Measurements from ENCODE around the gene PLXNA4.

DNA sequence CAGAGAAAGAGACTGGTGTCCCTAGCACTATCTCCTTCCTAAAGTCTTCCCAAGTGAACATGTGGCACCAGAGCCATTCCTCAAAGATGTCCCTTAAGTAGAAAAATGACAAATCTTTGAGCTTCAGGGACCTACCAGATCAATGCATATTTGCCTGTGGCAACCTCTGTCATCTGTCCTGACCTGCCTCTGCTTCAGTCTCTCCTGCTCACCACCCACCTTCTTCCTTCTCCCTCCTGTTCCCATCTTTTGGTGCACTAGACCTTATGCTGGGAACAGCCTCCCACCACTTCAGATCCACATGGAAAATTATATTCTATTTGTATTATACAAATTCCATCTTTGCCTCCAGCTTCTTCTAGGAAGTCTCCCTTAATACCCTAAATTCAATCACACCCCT, 386.4 kb downstream of the PLXNA4 start:
- TF ChIP-seq, protein P1, sequence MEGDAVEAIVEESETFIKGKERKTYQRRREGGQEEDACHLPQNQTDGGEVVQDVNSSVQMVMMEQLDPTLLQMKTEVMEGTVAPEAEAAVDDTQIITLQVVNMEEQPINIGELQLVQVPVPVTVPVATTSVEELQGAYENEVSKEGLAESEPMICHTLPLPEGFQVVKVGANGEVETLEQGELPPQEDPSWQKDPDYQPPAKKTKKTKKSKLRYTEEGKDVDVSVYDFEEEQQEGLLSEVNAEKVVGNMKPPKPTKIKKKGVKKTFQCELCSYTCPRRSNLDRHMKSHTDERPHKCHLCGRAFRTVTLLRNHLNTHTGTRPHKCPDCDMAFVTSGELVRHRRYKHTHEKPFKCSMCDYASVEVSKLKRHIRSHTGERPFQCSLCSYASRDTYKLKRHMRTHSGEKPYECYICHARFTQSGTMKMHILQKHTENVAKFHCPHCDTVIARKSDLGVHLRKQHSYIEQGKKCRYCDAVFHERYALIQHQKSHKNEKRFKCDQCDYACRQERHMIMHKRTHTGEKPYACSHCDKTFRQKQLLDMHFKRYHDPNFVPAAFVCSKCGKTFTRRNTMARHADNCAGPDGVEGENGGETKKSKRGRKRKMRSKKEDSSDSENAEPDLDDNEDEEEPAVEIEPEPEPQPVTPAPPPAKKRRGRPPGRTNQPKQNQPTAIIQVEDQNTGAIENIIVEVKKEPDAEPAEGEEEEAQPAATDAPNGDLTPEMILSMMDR (IDR thresholded peaks at IDR 0.05; ENCODE audit: low read depth, low read length, poor library complexity, severe bottlenecking): no peak
- TF ChIP-seq EZH2phosphoT487 (IDR thresholded peaks at IDR 0.05; ENCODE audit: borderline replicate concordance, low read length): no peak

Data from DOHH2 (cell line).